Keratinocyte (primary cell): ENCODE results near the gene LGALS16. TPM values are rescaled to one million over a fixed set of nuclear protein-coding genes. Genes with fewer than 3 reads are reported as not detected.

Experiments
- DNase-seq: peaks from one replicate; pipeline ENCODE4 v3.0.0-alpha.2; 2011; ENCODE audit warnings: low read depth, missing footprints, low spot score
- FAIRE-seq: peaks from 2 replicates; lab custom pipeline; 2011; peaks lifted over from hg19 to GRCh38; lab: Jason Lieb, UNC
- H2AFZ ChIP-seq: 2 replicates; pipeline ENCODE4 v1.6.0; 2012; ENCODE audit warnings: low read length, control low read depth, inconsistent platforms; ENCODE audit not compliant: control insufficient read depth
- H3K27ac ChIP-seq: 2 replicates; pipeline ENCODE4 v1.5.1; 2011; ENCODE audit warnings: low read length; ENCODE audit not compliant: control insufficient read depth, insufficient read depth
- H3K27me3 ChIP-seq: 3 replicates; pipeline ENCODE4 v1.6.0; 2011; ENCODE audit warnings: low read length; ENCODE audit not compliant: control insufficient read depth, insufficient read depth; ENCODE audit errors: extremely low read depth
- H3K36me3 ChIP-seq, 2 experiments: 2 replicates in 1 of 2; 3 replicates in 1 of 2; pipeline ENCODE4 v1.5.1; 2011; ENCODE audit warnings: low read length in 2 of 2, mild to moderate bottlenecking in 1 of 2; ENCODE audit not compliant: control insufficient read depth in 2 of 2, insufficient read depth in 2 of 2; ENCODE audit errors: extremely low read depth in 1 of 2
- H3K4me1 ChIP-seq: 3 replicates; pipeline ENCODE4 v1.5.1; 2011; ENCODE audit warnings: low read length; ENCODE audit not compliant: control insufficient read depth, insufficient read depth; ENCODE audit errors: extremely low read depth
- H3K4me2 ChIP-seq: 3 replicates; pipeline ENCODE4 v1.6.0; 2011; ENCODE audit warnings: low read depth, low read length; ENCODE audit not compliant: control insufficient read depth, insufficient read depth; ENCODE audit errors: extremely low read depth
- H3K4me3 ChIP-seq, 3 experiments: fragments of 200-600 bp in 1 of 3; sonication (generic) in 1 of 3; 2 replicates in 2 of 3; 3 replicates in 1 of 3; pipeline ENCODE4 v1.5.1; 2011 to 2016; ENCODE audit warnings: low read length in 3 of 3, mild to moderate bottlenecking in 3 of 3, control low read depth in 2 of 3, inconsistent platforms in 1 of 3, low read depth in 1 of 3, mixed read lengths in 1 of 3, mixed run types in 1 of 3, moderate library complexity in 1 of 3; ENCODE audit not compliant: control insufficient read depth in 2 of 3, insufficient read depth in 2 of 3; ENCODE audit errors: extremely low read depth in 1 of 3
- H3K79me2 ChIP-seq: 2 replicates; pipeline ENCODE4 v1.6.0; 2012; ENCODE audit warnings: low read length; ENCODE audit not compliant: control insufficient read depth, insufficient read depth
- H3K9ac ChIP-seq: 3 replicates; pipeline ENCODE4 v1.6.0; 2011; ENCODE audit warnings: low read length; ENCODE audit not compliant: control insufficient read depth, insufficient read depth; ENCODE audit errors: extremely low read depth
- H3K9me1 ChIP-seq: 3 replicates; pipeline ENCODE4 v1.6.0; 2011; ENCODE audit warnings: low read length; ENCODE audit not compliant: control insufficient read depth, insufficient read depth; ENCODE audit errors: extremely low read depth
- H3K9me3 ChIP-seq: 2 replicates; pipeline ENCODE4 v1.5.1; 2012; ENCODE audit warnings: low read depth, low read length; ENCODE audit not compliant: control insufficient read depth
- H4K20me1 ChIP-seq: 3 replicates; pipeline ENCODE4 v1.6.0; 2011; ENCODE audit warnings: low read length; ENCODE audit not compliant: control insufficient read depth, insufficient read depth; ENCODE audit errors: extremely low read depth
- CTCF ChIP-seq, 3 experiments: IDR thresholded peaks in 1 of 3; conservative IDR thresholded peaks in 1 of 3; optimal IDR thresholded peaks in 1 of 3; 2 replicates in 2 of 3; 3 replicates in 1 of 3; pipeline versions ENCODE3 to v1.5.1; 2011; ENCODE audit warnings: low read length in 3 of 3, mild to moderate bottlenecking in 3 of 3, moderate library complexity in 2 of 3, control low read depth in 1 of 3, inconsistent platforms in 1 of 3; ENCODE audit not compliant: insufficient read depth in 2 of 3; ENCODE audit errors: extremely low read depth in 1 of 3
- EZH2 ChIP-seq: IDR thresholded peaks from one replicate; pipeline ENCODE4 v1.6.1; 2012; ENCODE audit warnings: inconsistent platforms, mild to moderate bottlenecking, low read length, moderate library complexity
- dilution Hi-C: fragments of 300-500 bp; cut with MboI; formaldehyde crosslinking; loops from one replicate; pipeline ENCODE4 v1.7.0; 2020; ENCODE audit warnings: low sequenced_read_pairs; ENCODE audit not compliant: extremely low pct_ligation_motif_present
- polyA plus RNA-seq, 5 experiments: library from polyadenylated mRNA; depleted of rRNA in 3 of 5; stranded (reverse) in 3 of 5; stranded (forward) in 1 of 5; unstranded in 1 of 5; fragments of >200 nt; gene quantifications; 1 replicate in 1 of 5; 2 replicates in 3 of 5; 3 replicates in 1 of 5; pipeline versions ENCODE4 v1.2.1 to v1.2.3, GENCODE V29; 2011 to 2012; ENCODE audit warnings: missing spikeins in 2 of 5, low read depth in 1 of 5, low replicate concordance in 1 of 5

The LGALS16 gene
- polyA plus RNA-seq, 1 donor (not counting 4 experiments of a cell fraction or from before 2014, with no cell fraction given), result not detected

GRCh38 chr19:39607561-39607960 is 48.2 kb upstream of the LGALS16 start:
- DNase-seq (no peak), FAIRE-seq (no peak)
- dilution Hi-C loops, result no loop called here
- Histone ChIP-seq H3K4me3 (no peak overlapping the region), H3K9ac (no peak overlapping the region), H3K36me3 (no peaks in the 10 kb centered on the region), H2AFZ (no peak overlapping the region), H3K4me1 (no peaks in the 10 kb centered on the region), H3K4me2 (no peak overlapping the region), H3K79me2 (no peaks in the 10 kb centered on the region), H3K9me1 (no peaks in the 10 kb centered on the region), H3K27ac (no peak overlapping the region), H3K9me3 (no peaks in the 10 kb centered on the region), H3K27me3 (no peaks in the 10 kb centered on the region), H4K20me1 (no peaks in the 10 kb centered on the region)
- TF ChIP-seq EZH2 (no peak), CTCF (optimal IDR thresholded peaks at IDR 0.05 in 1 of 3, IDR thresholded peaks at IDR 0.05 in 1 of 3, conservative IDR thresholded peaks at IDR 0.05 in 1 of 3; ENCODE audit: extremely low read depth in 1 of 3, insufficient read depth in 2 of 3, low read length in 3 of 3) (no peak)

GRCh38 chr19:39613597-39613996 is 42.1 kb upstream of the LGALS16 start:
- H3K27ac ChIP-seq, result no peak overlapping the region
- no peaks in the 10 kb centered on the region for H3K27me3 ChIP-seq
- no peaks in the 10 kb centered on the region for H3K36me3 ChIP-seq
- no peak overlapping the region for H3K4me2 ChIP-seq
- H2AFZ ChIP-seq, result no peak overlapping the region
- no peaks in the 10 kb centered on the region for H4K20me1 ChIP-seq
- no peak overlapping the region for H3K9ac ChIP-seq
- no peaks in the 10 kb centered on the region for H3K4me1 ChIP-seq
- FAIRE-seq, result no peak
- DNase-seq, result no peak
- no peaks in the 10 kb centered on the region for H3K9me1 ChIP-seq
- no peak for TF ChIP-seq EZH2
- no peak for TF ChIP-seq CTCF (optimal IDR thresholded peaks at IDR 0.05 in 1 of 3, IDR thresholded peaks at IDR 0.05 in 1 of 3, conservative IDR thresholded peaks at IDR 0.05 in 1 of 3; ENCODE audit: extremely low read depth in 1 of 3, insufficient read depth in 2 of 3, low read length in 3 of 3)
- no peaks in the 10 kb centered on the region for H3K9me3 ChIP-seq
- dilution Hi-C loops, result no loop called here
- no peaks in the 10 kb centered on the region for H3K79me2 ChIP-seq
- no peak overlapping the region for H3K4me3 ChIP-seq
